Measurements from ENCODE around the gene BBS9. TPM values are rescaled to one million over a fixed set of nuclear protein-coding genes. Genes with fewer than 3 reads are reported as not detected.

BBS9 gene
- total RNA-seq, 1 donor from 2014 or later: 51.7 TPM

GRCh38 chr7:33630359-33630758 lies 501.0 kb downstream of the BBS9 start:
- no peak overlapping the region for H3K4me3 ChIP-seq (ENCODE audit: low read length in 3 of 3)
- H3K36me3 ChIP-seq (ENCODE audit: control insufficient read depth in 3 of 3, insufficient read depth in 3 of 3, low read length in 3 of 3): no peaks in the 10 kb centered on the region
- H3K27ac ChIP-seq (ENCODE audit: low read depth, low read length): no peak overlapping the region
- H3K9me3 ChIP-seq (ENCODE audit: control insufficient read depth in 3 of 3, low read length in 3 of 3): peaks cover 0 to 2% (median 0%) of the 10 kb centered on the region in 3 donors
- no peaks in the 10 kb centered on the region for H3K4me1 ChIP-seq (ENCODE audit: control insufficient read depth in 3 of 3, insufficient read depth in 3 of 3, low read length in 3 of 3)
- H3K9ac ChIP-seq (ENCODE audit: low read depth in 1 of 3, low read length in 3 of 3): no peak overlapping the region
- H3K27me3 ChIP-seq (ENCODE audit: control insufficient read depth in 3 of 3, insufficient read depth in 3 of 3, low read length in 3 of 3): no peaks in the 10 kb centered on the region

DNA sequence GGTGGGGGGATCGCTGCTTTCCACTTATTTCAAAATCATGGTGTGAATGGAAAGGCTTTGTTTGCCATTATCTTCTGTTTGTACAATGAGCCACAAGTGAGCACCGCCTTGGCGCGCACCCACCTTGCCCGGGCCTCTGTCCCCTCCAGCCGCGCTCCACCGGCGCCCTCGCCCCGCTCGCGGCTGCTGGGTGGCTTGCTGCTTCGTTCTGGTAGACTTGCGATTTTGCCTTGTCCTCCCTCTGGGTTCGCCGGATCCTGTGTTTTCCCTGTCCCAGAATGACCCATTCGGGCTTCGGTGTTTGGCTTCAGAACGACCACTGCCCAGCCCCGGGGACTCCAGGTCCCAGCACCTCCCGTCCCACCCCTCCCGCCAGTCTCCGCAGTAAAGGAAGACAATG lies 503.0 kb downstream of the BBS9 start:
- Histone ChIP-seq H3K27me3 (ENCODE audit: control insufficient read depth in 3 of 3, insufficient read depth in 3 of 3, low read length in 3 of 3) (no peaks in the 10 kb centered on the region), H3K4me1 (ENCODE audit: control insufficient read depth in 3 of 3, insufficient read depth in 3 of 3, low read length in 3 of 3) (no peaks in the 10 kb centered on the region), H3K9me3 (ENCODE audit: control insufficient read depth in 3 of 3, low read length in 3 of 3) (no peaks in the 10 kb centered on the region), H3K4me3 (ENCODE audit: low read length in 3 of 3) (no peak overlapping the region), H3K36me3 (ENCODE audit: control insufficient read depth in 3 of 3, insufficient read depth in 3 of 3, low read length in 3 of 3) (no peaks in the 10 kb centered on the region), H3K27ac (ENCODE audit: low read depth, low read length) (no peak overlapping the region), H3K9ac (ENCODE audit: low read depth in 1 of 3, low read length in 3 of 3) (no peak overlapping the region)

DNA sequence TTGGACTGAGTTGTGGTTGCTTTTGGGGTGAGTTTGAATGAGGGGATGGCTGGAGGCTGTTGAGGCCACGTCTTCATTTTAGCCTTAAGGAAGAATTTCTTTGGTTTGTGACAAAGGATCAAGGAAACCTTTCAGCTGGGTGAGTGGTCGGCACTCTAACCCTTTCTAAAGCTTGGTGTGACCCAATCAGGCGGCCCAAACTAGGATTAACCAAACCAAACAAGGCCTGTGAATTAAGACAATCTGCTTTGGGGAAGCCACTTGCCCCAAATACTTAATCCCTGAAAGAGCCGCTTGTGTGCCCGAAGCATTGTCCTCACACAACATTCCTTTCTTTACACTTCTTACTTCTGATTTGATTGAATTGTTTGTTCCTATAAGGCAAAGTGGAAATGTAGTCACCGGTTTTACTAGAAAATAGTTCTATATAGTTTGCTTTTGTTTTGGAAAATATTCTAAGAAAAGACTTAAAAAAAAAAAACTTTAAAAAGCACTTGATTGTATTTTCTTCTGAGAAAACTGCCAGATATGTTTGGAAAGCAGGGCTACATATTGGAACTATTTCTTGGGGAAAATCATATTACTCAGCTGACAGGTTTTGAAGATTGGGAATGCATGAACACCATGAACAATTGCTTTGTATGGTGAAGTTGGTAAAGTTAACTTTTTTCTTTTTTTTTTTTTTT lies 503.6 kb downstream of the BBS9 start:
- H3K4me1 ChIP-seq (ENCODE audit: control insufficient read depth in 3 of 3, insufficient read depth in 3 of 3, low read length in 3 of 3): no peaks in the 10 kb centered on the region
- no peaks in the 10 kb centered on the region for H3K9me3 ChIP-seq (ENCODE audit: control insufficient read depth in 3 of 3, low read length in 3 of 3)
- no peak overlapping the region for H3K9ac ChIP-seq (ENCODE audit: low read depth in 1 of 3, low read length in 3 of 3)
- no peak overlapping the region for H3K4me3 ChIP-seq (ENCODE audit: low read length in 3 of 3)
- no peak overlapping the region for H3K27ac ChIP-seq (ENCODE audit: low read depth, low read length)
- no peaks in the 10 kb centered on the region for H3K27me3 ChIP-seq (ENCODE audit: control insufficient read depth in 3 of 3, insufficient read depth in 3 of 3, low read length in 3 of 3)
- no peaks in the 10 kb centered on the region for H3K36me3 ChIP-seq (ENCODE audit: control insufficient read depth in 3 of 3, insufficient read depth in 3 of 3, low read length in 3 of 3)

DNA sequence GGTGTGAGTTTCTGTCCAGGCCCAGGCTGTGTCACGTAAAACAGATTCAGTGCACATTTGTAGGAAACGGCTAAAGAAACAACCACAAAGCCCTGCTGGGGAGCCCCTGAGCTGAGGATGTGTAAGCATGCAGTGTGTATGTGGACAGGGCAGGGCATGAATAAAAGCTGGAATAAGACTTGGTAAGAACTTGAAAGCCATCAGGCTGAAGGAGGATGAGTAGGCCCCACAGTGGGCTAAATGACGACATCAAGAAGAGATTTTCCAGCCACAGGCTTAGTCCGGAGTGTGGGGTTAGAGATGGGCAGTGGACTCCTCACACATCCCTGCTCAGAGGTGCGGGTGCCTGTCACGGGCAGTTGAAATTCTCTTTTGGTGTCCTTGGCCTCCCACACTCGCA lies 505.2 kb downstream of the BBS9 start:
- Histone ChIP-seq H3K27me3 (ENCODE audit: control insufficient read depth in 3 of 3, insufficient read depth in 3 of 3, low read length in 3 of 3) (no peaks in the 10 kb centered on the region), H3K4me1 (ENCODE audit: control insufficient read depth in 3 of 3, insufficient read depth in 3 of 3, low read length in 3 of 3) (peaks cover 0 to 5% (median 0%) of the 10 kb centered on the region in 3 donors), H3K9ac (ENCODE audit: low read depth in 1 of 3, low read length in 3 of 3) (no peak overlapping the region), H3K36me3 (ENCODE audit: control insufficient read depth in 3 of 3, insufficient read depth in 3 of 3, low read length in 3 of 3) (no peaks in the 10 kb centered on the region), H3K4me3 (ENCODE audit: low read length in 3 of 3) (no peak overlapping the region), H3K9me3 (ENCODE audit: control insufficient read depth in 3 of 3, low read length in 3 of 3) (no peaks in the 10 kb centered on the region), H3K27ac (ENCODE audit: low read depth, low read length) (no peak overlapping the region)

DNA sequence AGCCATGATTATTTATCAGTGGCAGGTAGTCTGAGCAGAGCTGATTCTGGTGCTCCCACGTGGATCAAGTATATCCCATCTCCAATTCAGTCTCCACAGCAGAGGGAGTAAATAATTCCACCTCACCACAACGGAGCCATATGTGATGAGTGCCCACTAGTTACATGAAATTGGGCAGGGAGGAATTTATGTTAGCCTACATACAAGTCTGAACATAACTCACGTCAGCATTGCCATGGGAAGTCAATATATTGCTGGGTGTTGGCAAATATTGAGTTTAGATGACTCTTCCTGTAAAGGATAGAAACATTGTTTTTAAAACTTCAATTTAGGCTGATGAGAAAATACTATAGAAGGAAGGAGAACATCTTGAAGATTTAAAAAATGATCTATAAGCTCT lies 507.0 kb downstream of the BBS9 start:
- Histone ChIP-seq H3K27ac (ENCODE audit: low read depth, low read length) (no peak overlapping the region), H3K9me3 (ENCODE audit: control insufficient read depth in 3 of 3, low read length in 3 of 3) (no peaks in the 10 kb centered on the region), H3K4me3 (ENCODE audit: low read length in 3 of 3) (no peak overlapping the region), H3K27me3 (ENCODE audit: control insufficient read depth in 3 of 3, insufficient read depth in 3 of 3, low read length in 3 of 3) (no peaks in the 10 kb centered on the region), H3K36me3 (ENCODE audit: control insufficient read depth in 3 of 3, insufficient read depth in 3 of 3, low read length in 3 of 3) (no peaks in the 10 kb centered on the region), H3K4me1 (ENCODE audit: control insufficient read depth in 3 of 3, insufficient read depth in 3 of 3, low read length in 3 of 3) (peaks cover 0 to 5% (median 0%) of the 10 kb centered on the region in 3 donors), H3K9ac (ENCODE audit: low read depth in 1 of 3, low read length in 3 of 3) (no peak overlapping the region)

GRCh38 chr7:33639552-33640197 lies 510.3 kb downstream of the BBS9 start:
- Histone ChIP-seq H3K4me3 (ENCODE audit: low read length in 3 of 3) (no peak overlapping the region), H3K9ac (ENCODE audit: low read depth in 1 of 3, low read length in 3 of 3) (no peak overlapping the region), H3K9me3 (ENCODE audit: control insufficient read depth in 3 of 3, low read length in 3 of 3) (no peaks in the 10 kb centered on the region), H3K27ac (ENCODE audit: low read depth, low read length) (no peak overlapping the region), H3K36me3 (ENCODE audit: control insufficient read depth in 3 of 3, insufficient read depth in 3 of 3, low read length in 3 of 3) (no peaks in the 10 kb centered on the region), H3K4me1 (ENCODE audit: control insufficient read depth in 3 of 3, insufficient read depth in 3 of 3, low read length in 3 of 3) (peaks cover 0 to 5% (median 0%) of the 10 kb centered on the region in 3 donors), H3K27me3 (ENCODE audit: control insufficient read depth in 3 of 3, insufficient read depth in 3 of 3, low read length in 3 of 3) (no peaks in the 10 kb centered on the region)

DNA sequence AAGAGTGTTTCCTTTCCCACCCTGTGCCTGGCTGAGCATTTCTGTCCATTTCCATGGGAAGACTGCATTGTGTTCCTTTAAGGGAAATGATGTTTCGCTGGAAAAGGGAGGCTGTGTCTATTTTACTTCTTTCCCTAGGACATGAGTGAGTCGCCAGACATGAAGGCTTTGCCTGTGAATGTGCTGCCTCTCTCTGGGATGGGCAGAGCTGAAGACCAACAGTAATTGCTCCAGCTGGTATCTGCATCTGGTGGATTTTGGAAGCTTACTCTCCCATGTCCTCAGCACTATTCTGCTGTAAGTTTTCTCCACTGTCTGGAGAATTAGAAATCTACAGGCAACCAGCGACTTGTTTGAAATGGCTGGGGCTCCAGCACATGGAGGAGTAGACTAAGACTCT lies 511.4 kb downstream of the BBS9 start:
- no peak overlapping the region for H3K27ac ChIP-seq (ENCODE audit: low read depth, low read length)
- no peak overlapping the region for H3K9ac ChIP-seq (ENCODE audit: low read depth in 1 of 3, low read length in 3 of 3)
- H3K36me3 ChIP-seq (ENCODE audit: control insufficient read depth in 3 of 3, insufficient read depth in 3 of 3, low read length in 3 of 3): no peaks in the 10 kb centered on the region
- H3K4me3 ChIP-seq (ENCODE audit: low read length in 3 of 3): no peak overlapping the region
- peaks cover 0 to 5% (median 0%) of the 10 kb centered on the region in 3 donors for H3K4me1 ChIP-seq (ENCODE audit: control insufficient read depth in 3 of 3, insufficient read depth in 3 of 3, low read length in 3 of 3)
- no peaks in the 10 kb centered on the region for H3K9me3 ChIP-seq (ENCODE audit: control insufficient read depth in 3 of 3, low read length in 3 of 3)
- no peaks in the 10 kb centered on the region for H3K27me3 ChIP-seq (ENCODE audit: control insufficient read depth in 3 of 3, insufficient read depth in 3 of 3, low read length in 3 of 3)

DNA sequence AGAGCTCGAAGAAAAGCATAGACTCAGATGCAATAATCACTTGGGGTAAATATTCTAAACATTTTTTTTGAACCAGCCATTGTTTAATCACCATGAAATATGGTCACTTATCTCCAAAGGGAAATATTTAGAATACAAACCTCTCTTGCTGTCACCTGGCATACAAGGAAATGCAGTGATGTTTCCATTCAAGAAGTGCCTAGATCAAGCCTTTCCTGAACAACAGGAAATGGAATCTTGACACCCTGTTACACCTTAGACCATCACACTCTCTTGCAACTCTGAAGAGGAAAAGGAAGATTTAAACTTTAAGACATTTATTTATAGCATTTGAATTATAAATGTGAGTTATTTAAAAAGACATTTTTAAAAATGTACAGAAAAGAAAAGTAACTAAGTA lies 512.9 kb downstream of the BBS9 start:
- Histone ChIP-seq H3K27ac (ENCODE audit: low read depth, low read length) (no peak overlapping the region), H3K27me3 (ENCODE audit: control insufficient read depth in 3 of 3, insufficient read depth in 3 of 3, low read length in 3 of 3) (no peaks in the 10 kb centered on the region)

DNA sequence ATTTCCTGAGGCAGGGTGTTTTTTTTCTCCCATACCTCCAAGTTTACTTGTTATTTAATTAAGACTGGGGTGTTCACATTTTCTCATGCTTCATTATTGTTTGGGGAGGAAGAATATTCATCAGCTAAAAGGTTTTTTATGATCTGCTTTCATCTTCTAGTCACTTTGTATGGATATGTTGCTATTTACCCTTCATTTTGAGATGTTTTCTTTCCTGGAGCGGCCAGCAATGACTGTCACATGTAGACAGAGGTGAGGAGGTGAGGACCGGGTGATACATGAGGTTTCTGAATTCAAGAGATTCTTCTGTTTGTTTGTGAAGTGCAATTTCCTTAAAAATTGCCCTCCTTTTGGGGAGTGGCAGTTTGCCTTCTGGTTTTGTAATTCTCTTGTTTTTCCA lies 514.2 kb downstream of the BBS9 start:
- H3K9ac ChIP-seq (ENCODE audit: low read depth in 1 of 3, low read length in 3 of 3): no peak overlapping the region
- no peak overlapping the region for H3K4me3 ChIP-seq (ENCODE audit: low read length in 3 of 3)
- H3K4me1 ChIP-seq (ENCODE audit: control insufficient read depth in 3 of 3, insufficient read depth in 3 of 3, low read length in 3 of 3): peaks cover 0 to 5% (median 0%) of the 10 kb centered on the region in 3 donors
- no peaks in the 10 kb centered on the region for H3K36me3 ChIP-seq (ENCODE audit: control insufficient read depth in 3 of 3, insufficient read depth in 3 of 3, low read length in 3 of 3)
- H3K27me3 ChIP-seq (ENCODE audit: control insufficient read depth in 3 of 3, insufficient read depth in 3 of 3, low read length in 3 of 3): no peaks in the 10 kb centered on the region
- no peaks in the 10 kb centered on the region for H3K9me3 ChIP-seq (ENCODE audit: control insufficient read depth in 3 of 3, low read length in 3 of 3)
- no peak overlapping the region for H3K27ac ChIP-seq (ENCODE audit: low read depth, low read length)

More for the DNA sequence above, 512.9 kb downstream of the BBS9 start:
- Histone ChIP-seq H3K4me3 (ENCODE audit: low read length in 3 of 3) (no peak overlapping the region), H3K36me3 (ENCODE audit: control insufficient read depth in 3 of 3, insufficient read depth in 3 of 3, low read length in 3 of 3) (no peaks in the 10 kb centered on the region), H3K4me1 (ENCODE audit: control insufficient read depth in 3 of 3, insufficient read depth in 3 of 3, low read length in 3 of 3) (peaks cover 0 to 5% (median 0%) of the 10 kb centered on the region in 3 donors), H3K9me3 (ENCODE audit: control insufficient read depth in 3 of 3, low read length in 3 of 3) (no peaks in the 10 kb centered on the region), H3K9ac (ENCODE audit: low read depth in 1 of 3, low read length in 3 of 3) (no peak overlapping the region)

GRCh38 chr7:33644489-33644888 lies 515.1 kb downstream of the BBS9 start:
- H3K36me3 ChIP-seq (ENCODE audit: control insufficient read depth in 3 of 3, insufficient read depth in 3 of 3, low read length in 3 of 3): no peaks in the 10 kb centered on the region
- no peak overlapping the region for H3K9ac ChIP-seq (ENCODE audit: low read depth in 1 of 3, low read length in 3 of 3)
- no peaks in the 10 kb centered on the region for H3K27me3 ChIP-seq (ENCODE audit: control insufficient read depth in 3 of 3, insufficient read depth in 3 of 3, low read length in 3 of 3)
- H3K4me3 ChIP-seq (ENCODE audit: low read length in 3 of 3): no peak overlapping the region
- H3K4me1 ChIP-seq (ENCODE audit: control insufficient read depth in 3 of 3, insufficient read depth in 3 of 3, low read length in 3 of 3): no peaks in the 10 kb centered on the region
- H3K27ac ChIP-seq (ENCODE audit: low read depth, low read length): no peak overlapping the region
- no peaks in the 10 kb centered on the region for H3K9me3 ChIP-seq (ENCODE audit: control insufficient read depth in 3 of 3, low read length in 3 of 3)
